Urothelium cell line (cell line): ENCODE results near the gene KIF6.

Source experiments
- DNase-seq: peaks from one replicate; pipeline ENCODE4 v3.0.0; 2011; ENCODE audit warnings: low spot score, mixed read lengths
- FAIRE-seq: peaks from 2 replicates; lab custom pipeline; 2011; peaks lifted over from hg19 to GRCh38; lab: Jason Lieb, UNC

Gene KIF6

DNA sequence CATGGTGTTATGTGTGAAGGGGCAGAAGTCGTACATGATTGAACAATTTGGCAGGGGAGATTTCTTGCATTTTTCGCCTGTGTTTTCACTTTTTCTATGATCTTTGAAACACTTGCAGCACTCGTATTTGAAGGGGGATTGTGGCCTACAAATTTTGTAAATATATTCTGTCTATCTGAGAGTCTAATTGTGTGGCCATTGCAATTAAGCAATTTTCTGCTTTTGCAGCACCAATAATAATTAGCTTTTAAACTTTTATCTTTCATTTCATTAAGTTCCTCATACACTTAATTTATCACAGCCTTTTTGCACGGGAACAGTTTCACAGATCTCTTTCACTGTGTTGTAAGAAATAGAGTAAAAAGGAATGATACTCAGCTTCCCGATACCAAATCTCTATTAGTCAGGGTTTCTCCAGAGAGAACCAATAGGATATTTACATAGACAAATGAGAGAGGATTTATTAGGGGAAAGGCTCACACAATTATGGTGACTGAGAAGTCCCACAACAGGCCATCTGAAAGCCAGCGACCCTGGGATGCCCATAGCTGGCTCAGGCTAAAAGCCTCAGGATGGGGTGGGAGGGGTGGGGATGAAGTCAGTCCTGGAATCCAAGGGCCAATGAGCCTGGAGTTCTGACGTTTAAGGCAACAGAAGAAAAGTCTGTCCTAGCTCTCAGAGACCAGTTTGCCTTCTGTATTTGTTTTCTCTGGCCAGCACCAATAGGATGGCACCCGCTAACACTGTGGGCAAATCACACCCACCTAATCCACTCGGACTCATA, 58.3 kb downstream of the KIF6 start:
- DNase-seq (no peak), FAIRE-seq (no peak)

DNA sequence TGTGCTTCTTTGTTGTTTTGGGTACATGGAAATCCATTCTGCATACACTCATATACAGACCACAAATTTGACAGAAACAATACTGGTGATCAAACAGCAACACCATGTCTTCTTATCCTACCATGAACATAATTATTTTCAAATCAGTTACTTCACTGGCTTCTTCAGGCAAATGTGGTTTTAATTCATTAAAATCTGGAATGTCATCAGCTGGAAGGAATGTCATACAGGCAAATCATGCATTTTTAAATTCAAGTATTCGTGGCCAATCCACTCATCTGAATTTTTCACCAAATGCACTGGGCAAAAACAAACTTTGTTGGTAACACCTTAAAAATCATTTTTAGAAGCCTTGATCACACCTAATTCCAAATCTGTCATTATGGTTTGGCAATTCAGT, 59.3 kb downstream of the KIF6 start:
- FAIRE-seq (no peak), DNase-seq (no peak)

DNA sequence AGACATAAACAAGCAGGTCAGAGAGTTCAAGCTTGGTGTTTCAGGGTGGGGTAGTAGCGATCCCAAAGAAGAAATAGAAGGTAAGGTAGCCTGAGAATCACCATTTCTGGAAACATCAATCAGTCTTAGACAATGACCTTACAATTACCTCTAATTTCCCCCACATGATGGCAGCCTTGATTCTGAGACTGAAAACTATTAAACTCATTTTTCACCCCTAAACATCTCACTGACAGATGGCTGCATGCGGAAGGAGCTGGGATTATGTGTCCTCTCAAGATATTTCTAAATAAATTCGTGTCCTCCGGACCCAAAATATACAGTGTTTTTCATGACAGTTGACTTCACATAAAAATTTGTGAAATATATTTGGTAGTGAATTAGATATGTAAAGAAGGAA, 61.0 kb downstream of the KIF6 start:
- no peak for DNase-seq

GRCh38 chr6:39657355-39658135, 67.7 kb downstream of the KIF6 start:
- DNase-seq (no peak), FAIRE-seq (no peak)

More for the DNA sequence above, 61.0 kb downstream of the KIF6 start:
- no peak for FAIRE-seq

DNA sequence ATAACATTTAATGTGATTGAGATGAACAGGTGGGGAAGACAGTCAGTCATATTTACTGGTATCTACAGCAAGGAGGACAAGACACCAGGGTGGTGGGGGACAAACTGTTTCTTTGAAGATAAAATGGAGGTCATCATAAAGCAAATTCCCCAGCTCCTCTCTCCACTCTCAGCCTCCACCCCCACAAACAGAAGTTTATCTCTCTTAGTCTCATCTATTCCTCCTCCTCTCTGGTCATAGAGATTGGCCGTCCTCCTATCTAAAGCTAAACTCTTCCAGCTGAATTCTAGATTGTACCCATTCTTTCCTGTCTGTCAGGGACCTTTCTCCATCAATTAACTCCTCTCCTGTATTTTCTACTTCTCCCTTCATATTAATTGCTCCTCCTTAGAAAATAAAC, 71.1 kb downstream of the KIF6 start:
- FAIRE-seq (no peak), DNase-seq (no peak)

GRCh38 chr6:39653612-39654011, 71.6 kb downstream of the KIF6 start:
- FAIRE-seq (no peak), DNase-seq (no peak)

- DNase-seq (no peak), FAIRE-seq (no peak)
These were observed 75.2 kb downstream of the KIF6 start for GRCh38 chr6:39649996-39650395.

- FAIRE-seq (no peak), DNase-seq (no peak)
These were observed 78.3 kb downstream of the KIF6 start for GRCh38 chr6:39646751-39647420.

DNA sequence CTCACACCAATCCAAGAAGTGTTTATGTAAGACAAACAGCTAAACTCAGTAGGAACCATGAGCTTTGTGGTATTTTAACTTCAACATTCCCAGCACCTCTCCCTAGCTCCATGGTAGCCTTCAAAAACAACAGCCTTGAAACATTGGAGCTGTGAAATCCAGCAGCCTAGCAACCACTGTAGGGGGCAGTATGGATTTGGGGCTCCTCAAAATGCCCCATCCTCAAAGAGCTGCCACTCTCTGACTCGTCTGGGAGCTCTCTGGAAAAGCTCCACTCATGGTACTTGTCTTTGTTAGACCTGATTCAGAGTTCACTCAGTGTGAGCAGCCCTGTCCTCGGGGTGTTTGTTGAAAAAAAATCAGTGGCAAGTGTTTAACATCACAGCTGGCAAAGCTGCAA, 82.9 kb downstream of the KIF6 start:
- FAIRE-seq (no peak), DNase-seq (no peak)

GRCh38 chr6:39638126-39638822, 86.9 kb downstream of the KIF6 start:
- DNase-seq (no peak), FAIRE-seq (no peak)

DNA sequence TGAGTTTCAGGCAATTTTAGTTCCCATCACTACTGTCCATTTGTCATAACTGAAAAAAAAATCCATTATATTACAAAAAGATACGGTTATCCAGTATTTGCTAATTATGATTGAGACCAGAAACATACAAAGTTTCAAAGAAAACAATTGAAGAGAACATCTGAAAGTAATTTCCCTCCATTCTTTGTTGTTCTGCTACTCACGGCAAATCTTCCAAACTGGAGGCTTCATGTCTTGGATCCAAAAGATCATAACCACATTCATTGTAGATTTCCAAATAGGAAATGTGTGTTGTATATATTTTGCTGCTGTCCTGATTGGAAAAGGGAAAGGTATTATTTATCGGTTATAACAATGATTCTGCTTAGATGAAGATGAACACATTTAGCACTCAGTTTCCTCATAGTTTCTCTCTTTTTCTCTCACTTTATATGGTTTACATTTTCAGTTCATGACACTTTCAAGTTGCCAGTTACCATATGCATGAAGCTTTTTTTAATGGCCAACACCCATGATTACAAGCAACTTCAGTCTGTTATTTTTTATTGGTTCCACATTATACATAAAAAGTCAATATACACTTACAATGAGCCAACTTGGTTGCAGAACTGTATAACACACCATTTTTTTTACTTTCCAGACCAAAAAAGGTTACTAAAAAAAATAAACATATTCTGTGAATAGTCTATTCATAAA, 90.4 kb downstream of the KIF6 start:
- DNase-seq, result no peak
- FAIRE-seq, result no peak

GRCh38 chr6:39625209-39625608, 100.0 kb downstream of the KIF6 start:
- FAIRE-seq (peak; percentile 23), DNase-seq (no peak)

DNA sequence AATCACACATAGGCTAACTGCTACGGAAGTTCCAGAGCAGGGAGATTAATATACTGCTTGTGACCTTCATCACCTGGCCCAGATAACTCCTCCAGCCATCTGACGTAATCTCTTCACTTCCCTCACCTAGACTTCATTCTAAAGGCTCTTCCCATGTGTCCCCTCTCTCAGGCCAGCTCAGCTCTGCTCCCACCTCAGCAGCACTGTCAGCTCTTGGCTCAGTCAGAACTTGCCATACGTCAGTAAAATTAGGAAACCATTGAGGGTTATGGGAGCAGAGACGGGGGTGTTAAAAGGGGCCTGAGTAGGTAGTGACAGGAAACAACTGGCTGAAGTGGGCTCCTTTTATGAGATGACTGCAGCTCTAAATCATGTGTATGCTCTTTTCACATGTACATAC, 101.5 kb downstream of the KIF6 start:
- DNase-seq, result no peak
- no peak for FAIRE-seq

GRCh38 chr6:39617520-39617919, 107.7 kb downstream of the KIF6 start:
- DNase-seq, result no peak
- no peak for FAIRE-seq

DNA sequence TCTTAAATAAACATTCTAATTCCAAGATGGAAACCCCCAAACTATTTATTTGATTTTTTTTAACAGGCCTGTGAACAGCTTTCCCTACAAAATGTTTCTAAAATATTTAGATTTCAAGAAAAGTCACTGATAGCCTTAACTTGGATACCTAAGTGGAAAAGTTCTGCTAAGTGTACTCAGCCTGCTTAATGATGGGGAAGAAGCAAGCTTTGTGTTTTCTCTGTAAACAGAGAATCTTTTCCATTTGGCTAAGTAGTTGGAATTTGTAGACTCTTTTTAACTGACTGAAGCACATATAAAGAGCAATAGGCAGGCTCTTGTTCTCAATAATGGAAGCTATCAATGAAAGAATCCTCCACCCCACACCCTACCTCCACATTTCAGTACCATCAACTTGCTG, 108.2 kb downstream of the KIF6 start:
- no peak for FAIRE-seq
- no peak for DNase-seq

GRCh38 chr6:39615622-39616021, 109.6 kb downstream of the KIF6 start:
- DNase-seq (no peak), FAIRE-seq (no peak)

GRCh38 chr6:39614393-39614950, 110.7 kb downstream of the KIF6 start:
- DNase-seq (no peak), FAIRE-seq (no peak)

DNA sequence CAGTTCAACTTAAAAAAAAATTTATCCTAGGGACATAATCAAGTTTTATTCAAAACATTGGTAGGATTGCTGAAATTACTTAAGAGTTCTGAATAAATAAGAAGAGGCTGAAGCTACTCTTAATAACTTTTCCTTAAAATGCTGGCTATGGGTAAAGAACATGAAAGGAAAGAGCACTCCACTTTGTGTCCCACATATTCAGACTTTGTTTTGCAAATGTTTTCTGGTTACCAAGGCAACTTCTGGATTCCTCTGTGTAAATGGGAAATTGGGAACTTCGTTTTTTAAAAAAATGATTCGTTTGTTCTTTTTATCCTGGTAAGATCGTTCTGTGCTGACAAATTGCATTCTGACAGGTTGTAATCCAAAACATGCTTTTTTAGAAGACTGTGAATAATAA, 115.0 kb downstream of the KIF6 start:
- DNase-seq, result no peak
- no peak for FAIRE-seq

GRCh38 chr6:39608652-39609345, 116.4 kb downstream of the KIF6 start:
- FAIRE-seq (no peak), DNase-seq (no peak)
